H4 (cell line): ENCODE measurements around the gene TRIM43B. TPM values are rescaled to one million over a fixed set of nuclear protein-coding genes. Genes with fewer than 3 reads are reported as not detected.
A peak's percentile ranks its signal among the peaks of the same experiment; 100 is the strongest.
"Not testable (repeated sequence)": the region's sequence is repeated elsewhere in the genome, so short reads cannot be mapped to it uniquely, and the experiment has no call there.

Experiments used
- DNase-seq: peaks from one replicate; pipeline ENCODE4 v3.0.0-alpha.2; 2015; ENCODE audit warnings: low spot score
- total RNA-seq: library from RNA; depleted of rRNA; stranded (reverse); fragments of >200 nt; shearing (Covaris generic); gene quantifications from 2 replicates; pipeline ENCODE4 v1.2.3, GENCODE V29; 2014; rRNA removed

The TRIM43B gene
- total RNA-seq = not detected in 2 replicates

GRCh38 chr2:95484654-95485053, at the start of gene TRIM43B:
Gene TRIM43B, minus strand, starts transcription at chr2:95484754. Its CDS starts 2,040 bp downstream, at chr2:95482714.
- DNase-seq = not testable (repeated sequence)

- no peak for DNase-seq
These were observed 46.8 kb upstream of the TRIM43B start for GRCh38 chr2:95531254-95531771.

DNA sequence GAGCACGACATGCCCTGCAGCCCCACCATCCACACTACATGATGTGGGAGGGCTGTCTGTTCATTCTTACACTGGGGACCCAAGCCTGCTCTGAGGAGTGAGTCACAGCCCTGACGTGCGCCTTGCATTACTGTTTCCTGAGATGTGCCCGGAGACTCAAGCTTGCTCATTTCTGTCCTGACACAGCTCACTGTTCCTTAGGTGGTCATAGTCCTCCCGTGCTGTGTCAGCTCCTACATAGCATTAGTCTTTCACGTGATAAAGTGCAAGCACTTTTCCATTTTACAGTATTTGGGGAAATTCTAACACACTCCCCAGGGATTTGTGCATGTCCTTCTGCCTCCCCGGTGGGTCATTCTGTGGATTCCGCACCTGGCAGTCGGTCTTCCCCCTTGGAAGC, 46.2 kb upstream of the TRIM43B start:
- DNase-seq = no peak

- DNase-seq = peak; percentile 38
These were observed 42.1 kb upstream of the TRIM43B start for GRCh38 chr2:95526360-95527341.

DNA sequence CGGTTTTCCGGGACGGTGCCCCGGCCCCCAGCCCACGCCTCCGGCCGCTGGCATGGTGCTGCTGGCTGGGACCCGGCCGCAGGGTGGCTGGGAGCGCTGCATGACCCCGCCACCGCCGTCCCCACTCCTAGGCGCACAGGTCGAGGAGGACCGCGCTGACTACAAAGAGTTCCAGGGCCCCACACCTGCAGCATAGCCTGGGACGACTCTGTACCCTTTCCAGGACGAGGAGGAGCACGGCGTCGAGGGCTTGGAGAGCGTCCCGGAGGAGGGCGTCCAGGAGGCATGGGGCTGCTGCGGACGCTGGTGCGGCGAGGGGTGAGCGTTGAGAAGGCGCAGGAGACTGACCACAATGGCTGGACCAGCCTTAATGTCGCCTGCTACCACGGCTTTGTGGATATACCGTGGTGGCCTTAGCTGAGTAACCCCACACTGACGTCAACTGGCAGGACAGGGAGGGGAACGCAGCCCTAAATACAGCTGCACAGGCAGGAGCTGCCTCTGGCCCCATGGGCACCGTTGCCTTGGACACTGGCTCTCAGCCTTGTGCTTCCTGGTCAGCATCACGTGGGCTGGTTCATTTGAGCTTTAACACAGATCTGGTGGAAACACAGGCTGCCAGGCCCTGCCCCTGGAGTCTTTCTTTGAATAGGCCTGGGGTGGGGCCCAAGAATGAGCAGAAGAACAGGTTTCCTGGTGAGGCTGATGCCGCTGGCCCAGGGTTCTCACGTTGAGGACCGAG, 40.9 kb upstream of the TRIM43B start:
- DNase-seq = no peak

DNA sequence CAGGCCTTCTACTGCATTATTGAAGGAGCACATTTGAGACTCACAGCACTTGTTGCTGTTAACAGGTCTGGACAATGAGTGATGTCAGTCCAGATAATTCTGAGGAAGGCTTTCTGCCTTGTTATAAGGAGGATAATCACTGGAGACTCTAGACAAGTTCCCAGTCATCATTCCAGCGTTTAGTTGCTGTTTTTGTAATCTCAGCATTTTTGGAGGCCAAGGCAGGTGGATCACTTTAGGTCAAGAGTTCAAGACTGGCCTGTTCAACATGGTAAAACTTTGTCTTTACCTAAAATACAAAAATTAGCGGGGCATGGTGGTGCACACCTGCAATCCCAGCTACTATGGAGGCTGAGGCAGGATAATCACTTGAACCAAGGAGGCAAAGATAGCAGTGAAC, 39.6 kb upstream of the TRIM43B start:
- DNase-seq = no peak

DNA sequence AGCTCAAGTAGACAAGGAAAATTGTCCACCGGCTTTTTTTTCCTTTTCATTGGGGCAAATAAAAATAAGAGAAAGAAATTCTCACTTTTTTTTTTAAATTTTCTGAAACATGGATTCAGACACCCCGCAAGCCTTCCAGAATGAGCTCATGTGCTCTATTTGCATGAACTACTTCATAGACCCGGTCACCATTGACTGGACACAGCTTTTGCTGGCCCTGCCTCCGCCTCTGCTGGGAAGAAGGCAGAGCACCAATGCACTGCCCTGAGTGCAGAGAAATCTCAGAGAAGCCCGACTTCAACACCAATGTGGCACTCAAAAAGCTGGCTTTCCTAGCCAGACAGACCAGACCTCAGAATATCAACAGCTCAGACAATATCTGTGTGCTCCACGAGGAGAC, 30.2 kb upstream of the TRIM43B start:
- no peak for DNase-seq

DNA sequence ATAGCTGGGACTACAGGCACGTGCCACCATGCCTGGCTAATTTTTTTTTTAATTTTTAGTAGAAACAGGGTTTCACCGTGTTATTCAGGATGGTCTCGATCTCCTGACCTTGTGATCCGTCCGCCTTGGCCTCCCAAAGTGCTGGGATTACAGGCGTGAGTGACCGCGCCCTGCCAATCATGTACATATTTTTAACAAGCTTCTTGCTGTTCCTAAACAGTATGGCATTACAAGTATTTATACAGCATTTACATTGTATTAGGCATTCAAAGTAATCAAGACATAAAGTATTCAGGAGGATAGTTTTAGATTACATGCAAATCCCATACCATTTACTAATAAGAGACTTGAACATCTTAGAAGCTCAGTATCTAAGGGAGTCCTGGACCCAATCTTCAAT, 29.7 kb upstream of the TRIM43B start:
- DNase-seq = not testable (repeated sequence)

GRCh38 chr2:95509408-95509807, 24.9 kb upstream of the TRIM43B start:
- no peak for DNase-seq

GRCh38 chr2:95505222-95505621, 20.7 kb upstream of the TRIM43B start:
- no peak for DNase-seq

GRCh38 chr2:95500854-95501253, 16.3 kb upstream of the TRIM43B start:
- DNase-seq = no peak

DNA sequence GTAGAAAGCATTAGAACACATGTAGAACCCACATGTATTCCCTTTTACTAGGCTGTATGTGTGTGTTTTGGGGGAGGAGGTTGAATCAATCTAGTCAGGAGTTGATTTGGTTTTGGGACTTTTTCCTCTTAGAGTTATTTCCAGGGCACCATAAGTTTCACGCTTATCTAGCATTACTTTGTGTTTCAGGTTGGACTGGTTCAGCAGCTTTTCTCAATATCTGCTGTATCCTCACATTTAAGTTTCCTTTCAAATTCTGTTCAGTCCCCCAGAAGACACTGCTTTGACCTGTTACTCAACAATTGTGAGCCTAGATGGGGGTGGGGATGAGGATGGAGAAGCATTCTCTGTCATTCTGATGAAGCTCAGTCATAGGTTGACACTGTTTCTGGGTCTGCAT, 7.5 kb upstream of the TRIM43B start:
- DNase-seq = not testable (repeated sequence)

- DNase-seq = not testable (repeated sequence)
These were observed 9.5 kb downstream of the TRIM43B start for GRCh38 chr2:95475025-95475424.

- DNase-seq = not testable (repeated sequence)
These were observed 16.6 kb downstream of the TRIM43B start for GRCh38 chr2:95467984-95468383.

GRCh38 chr2:95466572-95466971, 18.0 kb downstream of the TRIM43B start:
- DNase-seq = not testable (repeated sequence)

DNA sequence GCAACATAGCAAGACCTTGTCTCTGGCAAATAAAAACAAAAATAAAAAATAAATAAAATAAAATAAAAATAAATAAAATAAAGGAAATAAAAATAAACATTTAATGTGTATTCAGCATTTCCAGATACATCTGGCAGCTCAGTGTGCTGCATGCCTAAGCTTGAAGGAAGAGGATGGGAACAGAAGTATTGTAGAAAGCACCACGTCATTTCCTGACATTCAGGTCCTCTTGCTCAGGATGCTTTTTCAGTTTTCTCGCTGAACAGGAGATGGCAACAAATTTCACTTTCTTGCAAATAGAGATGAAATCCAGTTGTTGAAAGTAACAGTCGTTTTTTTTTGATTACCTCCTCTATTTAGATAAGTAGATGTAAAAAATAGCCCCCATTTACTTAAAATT, 21.3 kb downstream of the TRIM43B start:
- not testable (repeated sequence) for DNase-seq

DNA sequence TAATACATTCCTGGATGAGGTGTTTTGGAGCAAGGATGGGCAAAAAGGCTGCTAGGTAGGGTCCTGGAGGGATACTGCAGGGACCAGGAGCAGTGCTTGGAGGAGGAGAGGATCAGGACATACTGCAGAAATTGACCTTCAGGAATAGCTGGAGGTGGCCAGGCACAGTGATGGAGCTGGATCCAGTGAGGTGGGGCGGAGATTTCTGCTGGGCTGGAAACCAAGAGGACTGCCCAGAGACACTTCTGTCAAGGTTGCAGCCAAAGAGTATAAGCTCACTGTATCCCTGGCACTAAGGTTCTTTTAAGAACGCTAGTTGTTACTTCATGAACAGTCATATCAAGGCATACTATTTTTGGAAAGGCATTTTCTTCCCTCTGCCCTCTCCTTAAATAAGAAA, 39.2 kb downstream of the TRIM43B start:
- DNase-seq = not testable (repeated sequence)

DNA sequence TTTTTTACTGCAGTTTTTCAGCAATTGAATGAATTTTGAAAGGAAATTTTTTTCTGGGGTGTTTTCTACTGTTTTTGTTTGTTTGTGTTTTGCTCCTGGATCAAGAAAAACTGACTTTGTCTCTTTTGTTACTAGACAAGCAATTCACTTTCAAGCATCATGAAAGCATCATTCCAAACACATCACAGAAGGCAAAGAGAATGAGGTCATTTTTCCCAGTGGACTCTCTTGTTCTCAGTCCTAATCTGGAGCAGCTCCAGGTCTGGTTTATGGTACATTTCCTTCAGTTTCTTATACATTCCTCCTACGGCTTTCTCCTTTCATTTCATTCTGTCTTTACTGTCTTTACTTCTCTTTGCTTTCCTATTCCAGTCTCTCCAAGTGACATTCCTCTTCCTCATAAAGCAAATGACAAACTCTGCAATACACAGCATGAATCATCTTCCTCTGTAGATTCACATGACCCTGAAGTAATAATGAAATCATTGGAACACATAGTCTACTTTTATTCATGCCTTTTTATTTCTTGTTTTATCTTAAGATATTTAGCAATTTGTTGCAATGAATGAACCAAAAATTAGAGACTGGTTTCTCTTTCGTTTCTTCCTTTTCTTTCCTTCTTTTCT, 42.0 kb downstream of the TRIM43B start:
- not testable (repeated sequence) for DNase-seq

GRCh38 chr2:95435872-95436209, 48.7 kb downstream of the TRIM43B start:
- not testable (repeated sequence) for DNase-seq

DNA sequence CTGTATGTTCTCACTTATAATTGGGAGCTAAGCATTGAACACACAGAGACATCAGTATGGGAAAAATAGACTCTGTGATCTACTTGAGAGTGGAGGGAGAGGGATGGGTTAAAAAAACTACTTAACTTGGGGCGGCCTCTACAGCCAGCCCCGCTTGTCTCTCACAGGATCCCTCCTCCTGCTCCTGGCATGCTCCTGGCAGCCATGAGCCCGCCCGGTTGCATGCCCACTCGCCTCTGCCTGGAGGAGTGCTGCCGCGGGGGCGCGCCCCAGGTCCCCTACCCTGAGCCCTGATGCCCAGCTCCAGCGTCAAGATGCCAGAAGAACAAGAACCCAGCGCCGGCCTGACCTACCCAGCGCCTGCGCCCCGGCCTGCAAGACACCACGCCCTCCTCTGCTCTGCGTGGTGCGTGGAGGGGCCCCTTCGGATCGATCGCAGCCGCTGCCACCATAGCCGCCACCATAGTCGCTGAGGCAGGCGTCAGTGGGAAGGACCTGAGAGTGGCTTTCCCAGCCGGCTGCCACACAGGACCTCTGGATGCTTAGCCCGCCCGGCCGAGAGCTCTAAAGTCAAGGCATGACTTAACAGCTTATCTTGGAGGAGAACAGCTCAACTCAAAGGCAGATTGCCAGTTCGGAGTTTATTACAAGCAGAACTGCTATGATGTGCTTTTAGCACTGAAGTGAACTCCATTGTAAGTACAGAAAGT, 49.2 kb downstream of the TRIM43B start:
- not testable (repeated sequence) for DNase-seq

- DNase-seq = not testable (repeated sequence)
These were observed 50.0 kb downstream of the TRIM43B start for GRCh38 chr2:95434507-95435076.
